Dedifferentiated amniotic fluid mesenchymal stem cell (primary cell): ENCODE measurements around the gene TRIM52.
"Not testable (repeated sequence)": the region's sequence is repeated elsewhere in the genome, so short reads cannot be mapped to it uniquely, and the experiment has no call there.

Experiments used
- DNase-seq: peaks from one replicate; pipeline ENCODE4 v3.0.0-alpha.2; 2016; ENCODE audit errors: extremely low spot score

TRIM52 gene

GRCh38 chr5:181260720-181261319, at the start of gene TRIM52:
Gene TRIM52, minus strand, starts transcription at chr5:181261143. Its CDS starts 330 bp downstream, at chr5:181260813.
- DNase-seq, result peak; percentile 83

GRCh38 chr5:181287331-181287730, 26.4 kb upstream of the TRIM52 start:
- not testable (repeated sequence) for DNase-seq

GRCh38 chr5:181285962-181286705, 25.2 kb upstream of the TRIM52 start:
- DNase-seq, result not testable (repeated sequence)

GRCh38 chr5:181283841-181284755, 23.2 kb upstream of the TRIM52 start:
- DNase-seq, result not testable (repeated sequence)

- DNase-seq, result no peak
These were observed 22.4 kb upstream of the TRIM52 start for GRCh38 chr5:181283347-181283746.

GRCh38 chr5:181282874-181283273, 21.9 kb upstream of the TRIM52 start:
- no peak for DNase-seq

- not testable (repeated sequence) for DNase-seq
These were observed 21.5 kb upstream of the TRIM52 start for GRCh38 chr5:181282415-181282814.

- no peak for DNase-seq
These were observed 21.0 kb upstream of the TRIM52 start for GRCh38 chr5:181281984-181282316.

- no peak for DNase-seq
These were observed 20.4 kb upstream of the TRIM52 start for GRCh38 chr5:181281077-181281983.

- DNase-seq, result no peak
These were observed 19.4 kb upstream of the TRIM52 start for GRCh38 chr5:181280251-181280762.

- not testable (repeated sequence) for DNase-seq
These were observed 12.4 kb upstream of the TRIM52 start for GRCh38 chr5:181273433-181273744.

- DNase-seq, result no peak
These were observed 10.1 kb upstream of the TRIM52 start for GRCh38 chr5:181271081-181271480.

- DNase-seq, result not testable (repeated sequence)
These were observed 7.0 kb upstream of the TRIM52 start for GRCh38 chr5:181267907-181268306.

GRCh38 chr5:181267291-181267904, 6.5 kb upstream of the TRIM52 start:
- DNase-seq, result not testable (repeated sequence)

GRCh38 chr5:181265092-181265671, 4.2 kb upstream of the TRIM52 start:
- no peak for DNase-seq

GRCh38 chr5:181263633-181264032, 2.7 kb upstream of the TRIM52 start:
- no peak for DNase-seq

GRCh38 chr5:181261320-181262049, 542 bp upstream of the TRIM52 start:
- peak; percentile 49 for DNase-seq

GRCh38 chr5:181259974-181260719, 796 bp downstream of the TRIM52 start:
- no peak for DNase-seq

GRCh38 chr5:181259283-181259682, 1.7 kb downstream of the TRIM52 start:
- no peak for DNase-seq
